Activated CD8-positive, alpha-beta T cell treated with anti-CD3 and anti-CD28 coated beads for 36 hours (primary cell): ENCODE measurements around the gene DAZL. TPM values are rescaled to one million over a fixed set of nuclear protein-coding genes. Genes with fewer than 3 reads are reported as not detected.

Source experiments
- ATAC-seq: fragments of 200-7000 bp; cut with Tn5 transposase; one replicate; pipeline ENCODE4 v1.10.0; 2021; ENCODE audit warnings: mild to moderate bottlenecking, moderate library complexity
- CTCF ChIA-PET: fragments of 350-600 bp; sonication (Branson Sonifier 250); formaldehyde crosslinking; loops from one replicate; lab custom pipeline; 2021; ENCODE audit warnings: antibody characterized with exemption; lab: Charles Lee
- POLR2A ChIA-PET: fragments of 350-600 bp; sonication (Branson Sonifier 250); formaldehyde crosslinking; loops from one replicate; lab custom pipeline; 2021; ENCODE audit warnings: antibody characterized with exemption; lab: Charles Lee
- DNase-seq: peaks from one replicate; pipeline ENCODE4 v3.0.0-alpha.2; 2020
- H3K27ac Mint-ChIP-seq: one replicate; pipeline ENCODE4 v1.8.0; 2021; ENCODE audit warnings: mild to moderate bottlenecking, mixed read lengths
- H3K27me3 Mint-ChIP-seq: one replicate; pipeline ENCODE4 v1.8.0; 2021; ENCODE audit warnings: mixed read lengths
- H3K36me3 Mint-ChIP-seq: one replicate; pipeline ENCODE4 v1.8.0; 2021; ENCODE audit warnings: low read depth, mixed read lengths
- H3K4me1 Mint-ChIP-seq: one replicate; pipeline ENCODE4 v1.8.0; 2021; ENCODE audit warnings: low read depth, mixed read lengths
- H3K4me3 Mint-ChIP-seq: one replicate; pipeline ENCODE4 v1.8.0; 2021; ENCODE audit warnings: mild to moderate bottlenecking, moderate library complexity, mixed read lengths
- H3K9me3 Mint-ChIP-seq: one replicate; pipeline ENCODE4 v1.8.0; 2021; ENCODE audit warnings: mixed read lengths
- CTCF ChIP-seq: fragments of 200-600 bp; IDR thresholded peaks from one replicate; pipeline ENCODE4 v1.8.0; 2022; ENCODE audit warnings: antibody characterized with exemption, mild to moderate bottlenecking
- intact Hi-C: fragments of 100-400 bp; cut with micrococcal nuclease; formaldehyde crosslinking; loops from one replicate; pipeline ENCODE4 v1.10.0; 2022
- total RNA-seq, 2 experiments: library from RNA; stranded (reverse); gene quantifications; one replicate each; pipeline ENCODE4 v1.2.3, GENCODE V29; 2021

DAZL gene
- total RNA-seq, 2 experiments from 2014 or later: not detected

DNA sequence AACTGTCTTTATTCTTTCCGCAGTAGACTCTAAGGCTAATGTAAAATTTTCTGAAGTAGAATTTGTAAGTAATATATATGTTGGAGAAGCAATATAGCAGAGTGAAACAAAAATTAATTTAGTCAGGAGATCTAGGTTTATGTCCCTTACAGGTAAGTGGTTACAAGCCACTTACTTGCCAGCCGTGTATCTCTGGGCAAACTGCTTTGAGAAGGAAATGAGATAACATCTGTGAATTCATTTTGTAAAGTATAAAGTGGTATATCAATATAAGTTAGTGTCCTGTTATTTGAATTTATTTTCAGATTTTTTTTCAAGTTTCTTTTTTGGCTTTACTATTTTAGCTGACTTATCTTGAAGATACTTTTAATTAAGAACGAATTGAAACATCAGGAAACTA, 5.5 kb downstream of the DAZL start:
- intact Hi-C loops: loop anchor here (10.0 kb wide), 1 partner anchor 425 kb away; no protein-coding TSS in a partner anchor
- H3K9me3 Mint-ChIP-seq: no peaks in the 10 kb centered on the region
- ChIA-PET POLR2A (no interaction called here), CTCF (interaction anchor here (1.1 to 3.3 kb wide), 10 partner anchors 8 to 638 kb away, joined by 3 to 17 read pairs (median 4); no protein-coding TSS in a partner anchor)
- H3K36me3 Mint-ChIP-seq: no peaks in the 10 kb centered on the region
- no peak for TF ChIP-seq CTCF
- no peak for ATAC-seq
- peaks cover 28% of the 10 kb centered on the region for H3K4me1 Mint-ChIP-seq
- H3K27me3 Mint-ChIP-seq: no peaks in the 10 kb centered on the region
- no peak for DNase-seq
- H3K4me3 Mint-ChIP-seq: no peak overlapping the region
- no peak overlapping the region for H3K27ac Mint-ChIP-seq

DNA sequence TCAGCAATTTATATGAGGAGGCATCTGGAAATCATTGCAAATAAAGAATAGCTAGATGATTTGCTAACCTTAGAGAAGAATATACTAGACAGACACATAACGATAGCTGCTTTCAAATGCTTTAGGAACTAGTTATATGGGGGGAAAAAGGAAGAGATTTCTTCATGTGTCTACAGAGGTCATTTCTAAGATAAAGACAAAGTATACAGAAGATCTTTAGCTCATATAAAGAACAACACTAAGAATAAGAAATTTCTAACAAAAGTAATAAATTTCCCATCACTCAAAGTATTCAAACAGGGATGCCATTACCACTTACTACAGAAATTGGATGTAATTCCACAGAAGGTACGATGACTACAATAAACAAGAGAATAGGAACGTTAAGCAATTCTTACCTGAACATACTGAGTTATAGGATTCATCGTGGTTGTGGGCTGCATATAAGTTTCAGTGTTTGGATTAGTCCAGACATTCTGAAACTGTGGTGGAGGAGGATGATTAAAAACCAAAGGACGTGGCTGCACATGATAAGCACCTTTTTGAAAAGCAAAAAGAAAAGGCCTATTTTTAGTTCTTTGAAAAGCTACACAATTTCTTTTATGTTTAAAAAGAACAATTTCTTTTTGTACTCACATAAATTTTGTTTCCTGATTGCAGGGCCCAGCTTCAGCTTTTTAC, 8.7 kb downstream of the DAZL start:
- peak overlapping the region; percentile 41 for H3K27ac Mint-ChIP-seq
- H3K9me3 Mint-ChIP-seq: no peaks in the 10 kb centered on the region
- H3K27me3 Mint-ChIP-seq: no peaks in the 10 kb centered on the region
- TF ChIP-seq CTCF: no peak
- peak overlapping the region; percentile 28 for H3K4me3 Mint-ChIP-seq
- DNase-seq: peak; percentile 67
- ATAC-seq: peak; percentile 86
- peaks cover 28% of the 10 kb centered on the region for H3K4me1 Mint-ChIP-seq
- intact Hi-C loops: no loop called here
- POLR2A ChIA-PET: interaction anchor here (1.0 kb wide), 1 partner anchor 555 kb away, joined by 4 read pairs; no protein-coding TSS in a partner anchor
- H3K36me3 Mint-ChIP-seq: no peaks in the 10 kb centered on the region
- CTCF ChIA-PET: interaction anchor here (0.6 to 2.2 kb wide), 17 partner anchors 10 to 817 kb away, joined by 3 to 10 read pairs (median 4); partner anchors contain the start of genes DPH3 and OXNAD1

- Mint-ChIP-seq H3K4me3 (peak overlapping the region; percentile 28), H3K9me3 (no peaks in the 10 kb centered on the region), H3K27ac (peak overlapping the region; percentile 41), H3K36me3 (no peaks in the 10 kb centered on the region), H3K4me1 (peaks cover 25% of the 10 kb centered on the region), H3K27me3 (peaks cover 2% of the 10 kb centered on the region)
- ChIA-PET CTCF (interaction anchor here (1.0 to 2.2 kb wide), 9 partner anchors 9 to 818 kb away, joined by 3 to 10 read pairs (median 5); partner anchors contain the start of genes DPH3 and OXNAD1), POLR2A (no interaction called here)
- ATAC-seq (peak; percentile 68), DNase-seq (no peak)
- intact Hi-C loops: no loop called here
- TF ChIP-seq CTCF: no peak
These were observed 9.4 kb downstream of the DAZL start for GRCh38 chr3:16595778-16596177.

DNA sequence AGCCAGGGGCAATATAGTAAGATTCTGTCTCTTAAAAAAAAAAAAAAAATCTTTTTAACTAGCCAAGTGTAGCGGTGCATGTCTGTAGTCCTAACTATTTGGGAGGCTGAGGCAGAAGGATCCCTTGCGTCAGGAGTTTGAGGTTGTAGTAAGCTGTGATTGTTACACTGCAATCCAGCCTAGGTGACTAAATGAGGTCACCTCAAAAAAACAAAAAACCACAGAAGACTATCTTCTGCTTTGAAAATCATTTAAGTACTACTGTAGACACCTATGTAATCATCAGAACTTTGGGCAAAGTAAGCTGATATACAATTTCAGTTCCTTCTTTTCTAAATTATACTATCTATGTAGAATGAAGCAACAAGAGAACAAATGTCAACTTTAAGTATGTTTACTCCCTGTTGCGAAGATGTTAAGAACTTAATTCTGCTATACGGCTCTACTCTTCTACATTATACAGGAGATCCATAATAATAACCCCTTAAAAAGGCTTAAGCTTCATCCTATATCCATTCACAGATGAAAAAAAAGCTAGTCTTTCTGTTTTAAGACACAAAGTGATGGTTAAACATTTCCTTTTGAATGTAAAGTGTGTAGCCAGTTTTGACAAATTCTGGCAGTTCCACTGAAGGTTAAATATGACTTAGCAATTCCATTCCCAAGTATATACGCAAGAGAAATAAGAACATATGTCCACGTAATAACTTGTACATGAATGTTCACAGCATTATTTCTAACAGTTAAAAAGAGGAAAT, 15.2 kb downstream of the DAZL start:
- Mint-ChIP-seq H3K4me3 (no peak overlapping the region), H3K27me3 (peaks cover 2% of the 10 kb centered on the region), H3K9me3 (no peaks in the 10 kb centered on the region), H3K4me1 (peaks cover 15% of the 10 kb centered on the region), H3K27ac (no peak overlapping the region), H3K36me3 (no peaks in the 10 kb centered on the region)
- TF ChIP-seq CTCF: no peak
- ChIA-PET POLR2A (no interaction called here), CTCF (no interaction called here)
- peak; percentile 70 for ATAC-seq
- intact Hi-C loops: no loop called here
- DNase-seq: no peak

DNA sequence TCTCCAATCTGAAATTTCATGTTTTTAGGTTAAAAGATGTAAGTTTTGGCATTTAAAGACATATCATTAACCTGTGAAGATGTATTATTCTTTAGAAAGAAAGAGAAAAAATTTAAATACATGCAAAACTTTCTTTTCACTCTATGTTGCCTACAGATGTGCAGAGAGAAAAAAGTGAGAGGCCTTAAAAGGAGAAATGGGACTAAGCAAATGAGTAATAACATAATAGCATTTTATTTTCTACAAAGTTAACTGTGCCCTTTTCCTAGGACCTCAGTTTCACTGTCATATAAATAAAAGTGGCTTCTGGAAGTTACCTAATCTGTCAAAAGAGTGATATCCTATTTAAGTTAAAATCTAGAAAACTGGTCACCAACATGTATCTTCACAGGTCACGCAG, 16.1 kb downstream of the DAZL start:
- intact Hi-C loops: no loop called here
- H3K4me3 Mint-ChIP-seq: no peak overlapping the region
- H3K36me3 Mint-ChIP-seq: no peaks in the 10 kb centered on the region
- ChIA-PET CTCF (no interaction called here), POLR2A (no interaction called here)
- H3K27me3 Mint-ChIP-seq: peaks cover 2% of the 10 kb centered on the region
- H3K4me1 Mint-ChIP-seq: peaks cover 13% of the 10 kb centered on the region
- DNase-seq (no peak), ATAC-seq (no peak)
- no peak for TF ChIP-seq CTCF
- no peak overlapping the region for H3K27ac Mint-ChIP-seq
- H3K9me3 Mint-ChIP-seq: no peaks in the 10 kb centered on the region
